ENCODE results near the gene MRPL12. TPM values are rescaled to one million over a fixed set of nuclear protein-coding genes. Genes with fewer than 3 reads are reported as not detected.

The MRPL12 gene
- total and polyA plus RNA-seq, 2 of the 13 experiments (the other 11 are each of a cell fraction or from before 2014, with no cell fraction given): 39.1 to 94.1 TPM

- TF ChIP-seq PHF8 (CRISPR knock-in tag; IDR thresholded peaks at IDR 0.05) (peak; percentile 80), ZNF18 (CRISPR knock-in tag; IDR thresholded peaks at IDR 0.05; ENCODE audit: insufficient replicate concordance) (peak; percentile 87), TERF1 (CRISPR knock-in tag; IDR thresholded peaks at IDR 0.05) (peak; percentile 95; the same call in 1 of the 2 replicates), SOX6 (IDR thresholded peaks at IDR 0.05) (no peak), SOX6 (CRISPR knock-in tag; IDR thresholded peaks at IDR 0.05) (peak; percentile 84), ZNF124 (CRISPR knock-in tag; IDR thresholded peaks at IDR 0.05) (peak; percentile 95), ZNF619 (CRISPR knock-in tag; IDR thresholded peaks at IDR 0.05) (peak; percentile 71; the same call in 1 of the 2 replicates), POLR2AphosphoS2 (IDR thresholded peaks at IDR 0.05; ENCODE audit: low read depth, low read length) (peak; percentile 83; the same call in 1 of the 2 replicates), ZNF33A (CRISPR knock-in tag; IDR thresholded peaks at IDR 0.05; ENCODE audit: borderline replicate concordance) (no peak), ZBTB46 (CRISPR knock-in tag; IDR thresholded peaks at IDR 0.05; ENCODE audit: borderline replicate concordance) (no peak), KDM2A (CRISPR knock-in tag; IDR thresholded peaks at IDR 0.05; ENCODE audit: borderline replicate concordance, low read depth) (peak; percentile 96), E2F5 (CRISPR knock-in tag; conservative IDR thresholded peaks at IDR 0.05) (peak; percentile 85), GMEB1 (CRISPR knock-in tag; IDR thresholded peaks at IDR 0.05; ENCODE audit: borderline replicate concordance) (peak; percentile 90), PRMT3 (CRISPR knock-in tag; IDR thresholded peaks at IDR 0.05; ENCODE audit: borderline replicate concordance, low read depth) (peak; percentile 99), SAP130 (CRISPR knock-in tag; IDR thresholded peaks at IDR 0.05; ENCODE audit: low read depth) (peak; percentile 81), ZNF782 (CRISPR knock-in tag; IDR thresholded peaks at IDR 0.05; ENCODE audit: borderline replicate concordance) (peak; percentile 99), ZBTB20 (CRISPR knock-in tag; IDR thresholded peaks at IDR 0.05; ENCODE audit: borderline replicate concordance, low read depth) (peak; percentile 98), ZNF30 (CRISPR knock-in tag; IDR thresholded peaks at IDR 0.05) (peak; percentile 99), ZNF253 (CRISPR knock-in tag; IDR thresholded peaks at IDR 0.05; ENCODE audit: borderline replicate concordance) (peak; percentile 98), ZNF468 (CRISPR knock-in tag; IDR thresholded peaks at IDR 0.05) (0 out of 2 replicates have a peak, but pooled peaks have one; percentile 87), ZFAT (CRISPR knock-in tag; conservative IDR thresholded peaks at IDR 0.05) (no peak; the same call in 1 of the 2 replicates), STAT5B (CRISPR knock-in tag; IDR thresholded peaks at IDR 0.05) (peak; percentile 94)
Observed at GRCh38 chr17:81727324-81728031, 24.3 kb downstream of the MRPL12 start (continued).

Data from HepG2 (cell line).